Muscle layer of colon (tissue), 2 donors: ENCODE measurements around the gene CD160.
"Not testable (repeated sequence)": the region's sequence is repeated elsewhere in the genome, so short reads cannot be mapped to it uniquely, and the experiment has no call there.

Source experiments
- H3K27ac ChIP-seq: one replicate; pipeline ENCODE4 v1.7.0; 2013; ENCODE audit warnings: low read depth, mild to moderate bottlenecking, low read length, moderate library complexity
- H3K27me3 ChIP-seq, 2 donors: one replicate each; pipeline ENCODE4 v1.7.0; 2013; ENCODE audit warnings: low read length in 2 of 2, mild to moderate bottlenecking in 2 of 2; ENCODE audit not compliant: insufficient read depth in 2 of 2, control insufficient read depth in 1 of 2
- H3K36me3 ChIP-seq: one replicate; pipeline ENCODE4 v1.7.0; 2013; ENCODE audit warnings: mild to moderate bottlenecking, low read length; ENCODE audit not compliant: insufficient read depth
- H3K4me1 ChIP-seq: one replicate; pipeline ENCODE4 v1.7.0; 2013; ENCODE audit warnings: mild to moderate bottlenecking, low read length; ENCODE audit not compliant: insufficient read depth
- H3K4me3 ChIP-seq, 2 donors: one replicate each; pipeline ENCODE4 v1.7.0; 2013; ENCODE audit warnings: low read length in 2 of 2, low read depth in 1 of 2, mild to moderate bottlenecking in 1 of 2, moderate library complexity in 1 of 2
- H3K9ac ChIP-seq: one replicate; pipeline ENCODE4 v1.7.0; 2013; ENCODE audit warnings: low read length
- H3K9me3 ChIP-seq: one replicate; pipeline ENCODE4 v1.7.0; 2013; ENCODE audit warnings: mild to moderate bottlenecking, low read length
- donor health status: abdominal sarcoma.
- donor health status: Adenocarcinoma of cecum.

CD160 gene

GRCh38 chr1:145714524-145715111, 4.7 kb upstream of the CD160 start:
- Histone ChIP-seq H3K9ac (no peak overlapping the region), H3K27me3 (no peaks in the 10 kb centered on the region), H3K4me1 (no peaks in the 10 kb centered on the region), H3K36me3 (no peaks in the 10 kb centered on the region), H3K27ac (no peak overlapping the region), H3K4me3 (no peak overlapping the region), H3K9me3 (no peaks in the 10 kb centered on the region)

DNA sequence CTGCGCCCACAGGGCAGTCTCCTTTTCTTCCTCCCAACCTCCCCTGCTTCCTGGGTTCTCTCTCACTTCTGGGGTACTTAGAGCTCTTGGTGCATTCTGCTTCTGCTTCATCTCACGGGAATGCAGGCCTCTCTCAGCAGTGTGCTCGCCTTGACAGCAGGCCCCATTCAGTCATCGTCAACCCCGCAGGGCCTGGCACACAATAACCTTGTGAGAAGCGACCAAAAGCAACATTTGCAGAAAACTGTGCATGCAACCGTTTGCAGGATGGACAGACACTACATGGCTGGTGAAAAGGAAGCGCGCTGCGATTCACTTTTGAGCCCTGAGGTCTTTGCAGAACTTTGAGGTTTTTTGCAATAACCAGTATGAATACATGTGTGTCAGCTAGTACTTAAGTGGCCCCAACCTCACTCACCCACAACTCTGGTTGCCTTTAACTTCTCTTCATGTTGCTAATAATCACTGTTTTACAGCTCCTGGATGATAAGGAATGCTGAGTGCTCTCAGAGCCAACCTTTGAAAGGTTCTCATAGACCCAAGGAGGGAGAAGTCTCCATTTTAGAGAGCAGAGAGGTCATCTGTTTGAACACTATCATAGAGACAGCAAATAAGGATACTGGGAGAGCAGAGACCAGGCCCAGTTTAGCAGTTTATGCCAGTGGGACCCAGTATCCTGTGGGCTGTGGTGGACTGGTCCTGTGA, 2.5 kb upstream of the CD160 start:
- no peak overlapping the region for H3K27ac ChIP-seq
- H3K27me3 ChIP-seq, result no peaks in the 10 kb centered on the region
- no peak overlapping the region for H3K9ac ChIP-seq
- H3K4me1 ChIP-seq, result peaks cover 12% of the 10 kb centered on the region
- no peaks in the 10 kb centered on the region for H3K9me3 ChIP-seq
- no peaks in the 10 kb centered on the region for H3K36me3 ChIP-seq
- H3K4me3 ChIP-seq, result no peak overlapping the region

- H3K27ac ChIP-seq, result no peak overlapping the region
- H3K9ac ChIP-seq, result no peak overlapping the region
- peaks cover 12% of the 10 kb centered on the region for H3K4me1 ChIP-seq
- no peaks in the 10 kb centered on the region for H3K9me3 ChIP-seq
- no peaks in the 10 kb centered on the region for H3K27me3 ChIP-seq
- no peaks in the 10 kb centered on the region for H3K36me3 ChIP-seq
- H3K4me3 ChIP-seq, result no peak overlapping the region
These were observed 1.5 kb upstream of the CD160 start for GRCh38 chr1:145717833-145718232.

GRCh38 chr1:145718465-145718864, 834 bp upstream of the CD160 start:
- H3K4me3 ChIP-seq, H3K27ac ChIP-seq, H3K36me3 ChIP-seq, H3K27me3 ChIP-seq, H3K9ac ChIP-seq, H3K9me3 ChIP-seq: not testable (repeated sequence)
- H3K4me1 ChIP-seq, result peaks cover 12% of the 10 kb centered on the region

GRCh38 chr1:145720556-145720877, 1.2 kb downstream of the CD160 start:
- Histone ChIP-seq H3K27ac (no peak overlapping the region), H3K4me3 (peak overlapping the region in 1 of 2 donors; percentile 46), H3K9me3 (no peaks in the 10 kb centered on the region), H3K9ac (no peak overlapping the region), H3K4me1 (peaks cover 12% of the 10 kb centered on the region), H3K27me3 (no peaks in the 10 kb centered on the region), H3K36me3 (no peaks in the 10 kb centered on the region)

DNA sequence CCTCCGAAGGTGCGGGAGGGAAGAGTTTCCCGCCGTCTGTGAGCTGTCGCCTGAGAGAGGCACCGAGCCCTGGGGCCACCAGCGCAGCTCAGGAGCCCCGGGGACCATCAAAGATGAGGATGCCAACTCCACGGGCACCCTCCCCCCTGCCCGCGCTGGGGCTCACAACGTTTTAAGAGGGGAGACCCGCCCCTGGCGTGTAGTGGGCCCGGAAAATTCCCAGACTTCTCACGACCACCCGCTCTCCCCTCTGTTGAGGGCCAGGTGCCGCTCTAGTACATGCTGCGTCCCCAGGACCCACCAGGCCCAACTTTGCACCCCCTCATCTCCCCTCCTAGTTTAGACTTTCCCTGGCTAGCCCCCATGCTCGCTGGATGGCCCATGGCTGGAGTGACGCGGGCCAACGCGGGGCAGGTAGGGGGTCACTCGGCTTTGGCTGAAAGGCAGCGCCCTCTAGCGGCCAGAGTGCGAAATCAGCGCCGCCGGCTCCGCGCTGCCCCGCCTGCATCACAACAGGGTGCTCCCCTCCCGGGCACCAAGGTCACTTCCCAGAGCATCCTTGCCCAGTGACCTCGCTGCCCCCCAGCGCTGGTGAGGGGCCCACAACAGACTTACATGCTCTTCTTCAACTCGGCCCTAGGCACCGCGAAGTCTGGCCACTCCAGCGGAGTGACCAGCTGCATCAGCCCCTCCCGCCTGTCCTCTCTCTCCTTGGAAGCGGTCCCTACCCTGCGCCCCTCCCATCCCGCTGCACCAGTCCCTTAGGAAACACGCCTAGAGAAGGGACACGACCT, 1.8 kb downstream of the CD160 start:
- Histone ChIP-seq H3K9ac (no peak overlapping the region), H3K4me3 (peak overlapping the region; percentile 33 to 46), H3K36me3 (no peaks in the 10 kb centered on the region), H3K27me3 (no peaks in the 10 kb centered on the region), H3K4me1 (peaks cover 12% of the 10 kb centered on the region), H3K27ac (no peak overlapping the region), H3K9me3 (no peaks in the 10 kb centered on the region)

GRCh38 chr1:145726193-145726592, 6.9 kb downstream of the CD160 start:
- not testable (repeated sequence) for H3K27ac ChIP-seq, H3K36me3 ChIP-seq, H3K9me3 ChIP-seq, H3K9ac ChIP-seq, H3K4me3 ChIP-seq, H3K27me3 ChIP-seq, H3K4me1 ChIP-seq

- H3K4me3 ChIP-seq, result no peak overlapping the region
- no peaks in the 10 kb centered on the region for H3K4me1 ChIP-seq
- H3K36me3 ChIP-seq, result no peaks in the 10 kb centered on the region
- no peak overlapping the region for H3K27ac ChIP-seq
- no peak overlapping the region for H3K9ac ChIP-seq
- H3K9me3 ChIP-seq, result no peaks in the 10 kb centered on the region
- no peaks in the 10 kb centered on the region for H3K27me3 ChIP-seq
These were observed 9.9 kb downstream of the CD160 start for GRCh38 chr1:145729196-145729595.

GRCh38 chr1:145729666-145730436, 10.6 kb downstream of the CD160 start:
- H3K4me3 ChIP-seq, result no peak overlapping the region
- H3K9me3 ChIP-seq, result no peaks in the 10 kb centered on the region
- no peak overlapping the region for H3K27ac ChIP-seq
- H3K4me1 ChIP-seq, result no peaks in the 10 kb centered on the region
- no peak overlapping the region for H3K9ac ChIP-seq
- H3K27me3 ChIP-seq, result no peaks in the 10 kb centered on the region
- H3K36me3 ChIP-seq, result no peaks in the 10 kb centered on the region

- Histone ChIP-seq H3K27me3 (no peaks in the 10 kb centered on the region), H3K27ac (no peak overlapping the region), H3K36me3 (no peaks in the 10 kb centered on the region), H3K4me1 (no peaks in the 10 kb centered on the region), H3K4me3 (no peak overlapping the region), H3K9me3 (no peaks in the 10 kb centered on the region), H3K9ac (no peak overlapping the region)
These were observed 11.2 kb downstream of the CD160 start for GRCh38 chr1:145730467-145730866.

DNA sequence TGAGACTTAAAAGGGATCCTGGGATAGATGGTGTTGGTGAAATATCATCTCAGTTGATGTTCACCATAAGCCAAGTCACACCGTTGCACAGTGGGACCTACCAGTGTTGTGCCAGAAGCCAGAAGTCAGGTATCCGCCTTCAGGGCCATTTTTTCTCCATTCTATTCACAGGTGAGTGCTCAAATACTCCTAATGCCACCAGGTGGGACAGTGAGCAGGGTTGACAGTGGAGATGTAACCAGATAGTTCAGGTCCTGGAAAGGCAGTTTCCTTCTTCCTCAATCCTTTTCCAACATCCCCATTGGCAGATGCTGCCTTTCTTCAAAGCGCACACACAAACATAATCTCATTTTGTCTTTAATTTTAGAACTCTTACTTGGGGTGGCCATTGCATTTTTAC, 11.6 kb downstream of the CD160 start:
- H3K9me3 ChIP-seq, result no peaks in the 10 kb centered on the region
- H3K27me3 ChIP-seq, result no peaks in the 10 kb centered on the region
- H3K4me1 ChIP-seq, result no peaks in the 10 kb centered on the region
- no peak overlapping the region for H3K9ac ChIP-seq
- H3K27ac ChIP-seq, result no peak overlapping the region
- no peaks in the 10 kb centered on the region for H3K36me3 ChIP-seq
- H3K4me3 ChIP-seq, result no peak overlapping the region
